ENCODE results near the gene AKT1.
A peak's percentile ranks its signal among the peaks of the same experiment; 100 is the strongest.
"Not testable (repeated sequence)": the region's sequence is repeated elsewhere in the genome, so short reads cannot be mapped to it uniquely, and the experiment has no call there.

The AKT1 gene

GRCh38 chr14:104841730-104842129 is 46.2 kb upstream of the AKT1 start:
- Histone ChIP-seq H3K4me3 (ENCODE audit: low read depth, low read length) (no peak overlapping the region), H3K27me3 (replicated peaks) (peaks cover 40% of the 10 kb centered on the region), H3K36me3 (replicated peaks) (no peaks in the 10 kb centered on the region), H3K27ac (no peak overlapping the region)
- no peak for TF ChIP-seq CTCF (IDR thresholded peaks at IDR 0.05; ENCODE audit: low read depth, low read length, missing control alignments)
- no peak for DNase-seq
- in situ Hi-C loops (cut with HindIII; ENCODE audit: low pct_ligation_motif_present, low sequenced_read_pairs): no loop called here

- H3K36me3 ChIP-seq (replicated peaks); H3K27me3 ChIP-seq (replicated peaks); in situ Hi-C loops (cut with HindIII; ENCODE audit: low pct_ligation_motif_present, low sequenced_read_pairs); DNase-seq; H3K4me3 ChIP-seq (ENCODE audit: low read depth, low read length); H3K27ac ChIP-seq: not testable (repeated sequence)
These were observed 40.8 kb upstream of the AKT1 start for GRCh38 chr14:104836171-104836935.

GRCh38 chr14:104830781-104831180 is 35.2 kb upstream of the AKT1 start:
- H3K36me3 ChIP-seq (replicated peaks): no peaks in the 10 kb centered on the region
- no peaks in the 10 kb centered on the region for H3K27me3 ChIP-seq (replicated peaks)
- in situ Hi-C loops (cut with HindIII; ENCODE audit: low pct_ligation_motif_present, low sequenced_read_pairs): no loop called here
- no peak overlapping the region for H3K27ac ChIP-seq
- no peak for TF ChIP-seq CTCF (IDR thresholded peaks at IDR 0.05; ENCODE audit: low read depth, low read length, missing control alignments)
- DNase-seq: no peak
- H3K4me3 ChIP-seq (ENCODE audit: low read depth, low read length): no peak overlapping the region

GRCh38 chr14:104827177-104828055 is 31.9 kb upstream of the AKT1 start:
- H3K36me3 ChIP-seq (replicated peaks): no peaks in the 10 kb centered on the region
- in situ Hi-C loops (cut with HindIII; ENCODE audit: low pct_ligation_motif_present, low sequenced_read_pairs): no loop called here
- TF ChIP-seq CTCF (IDR thresholded peaks at IDR 0.05; ENCODE audit: low read depth, low read length, missing control alignments): peak; percentile 78
- H3K27me3 ChIP-seq (replicated peaks): no peaks in the 10 kb centered on the region
- no peak for DNase-seq
- no peak overlapping the region for H3K27ac ChIP-seq
- H3K4me3 ChIP-seq (ENCODE audit: low read depth, low read length): peak overlapping the region; percentile 47

- in situ Hi-C loops (cut with HindIII; ENCODE audit: low pct_ligation_motif_present, low sequenced_read_pairs): no loop called here
- H3K36me3 ChIP-seq (replicated peaks): no peaks in the 10 kb centered on the region
- DNase-seq: no peak
- no peaks in the 10 kb centered on the region for H3K27me3 ChIP-seq (replicated peaks)
- no peak overlapping the region for H3K27ac ChIP-seq
- H3K4me3 ChIP-seq (ENCODE audit: low read depth, low read length): peak overlapping the region; percentile 47
- no peak for TF ChIP-seq CTCF (IDR thresholded peaks at IDR 0.05; ENCODE audit: low read depth, low read length, missing control alignments)
These were observed 31.3 kb upstream of the AKT1 start for GRCh38 chr14:104826861-104827176.

- H3K4me3 ChIP-seq (ENCODE audit: low read depth, low read length): peak overlapping the region; percentile 64
- no peaks in the 10 kb centered on the region for H3K36me3 ChIP-seq (replicated peaks)
- H3K27ac ChIP-seq: no peak overlapping the region
- H3K27me3 ChIP-seq (replicated peaks): no peaks in the 10 kb centered on the region
- in situ Hi-C loops (cut with HindIII; ENCODE audit: low pct_ligation_motif_present, low sequenced_read_pairs): no loop called here
- peak; percentile 44 for DNase-seq
- TF ChIP-seq CTCF (IDR thresholded peaks at IDR 0.05; ENCODE audit: low read depth, low read length, missing control alignments): peak; percentile 62
These were observed 30.8 kb upstream of the AKT1 start for GRCh38 chr14:104826189-104826860.

Measured in brain microvascular endothelial cell (primary cell).